Measurements from ENCODE around the gene PCYT2. TPM values are rescaled to one million over a fixed set of nuclear protein-coding genes. Genes with fewer than 3 reads are reported as not detected.
A peak's percentile ranks its signal among the peaks of the same experiment; 100 is the strongest.

Gene PCYT2
- total RNA-seq, 1 donor from 2014 or later, result 47.1 TPM

DNA sequence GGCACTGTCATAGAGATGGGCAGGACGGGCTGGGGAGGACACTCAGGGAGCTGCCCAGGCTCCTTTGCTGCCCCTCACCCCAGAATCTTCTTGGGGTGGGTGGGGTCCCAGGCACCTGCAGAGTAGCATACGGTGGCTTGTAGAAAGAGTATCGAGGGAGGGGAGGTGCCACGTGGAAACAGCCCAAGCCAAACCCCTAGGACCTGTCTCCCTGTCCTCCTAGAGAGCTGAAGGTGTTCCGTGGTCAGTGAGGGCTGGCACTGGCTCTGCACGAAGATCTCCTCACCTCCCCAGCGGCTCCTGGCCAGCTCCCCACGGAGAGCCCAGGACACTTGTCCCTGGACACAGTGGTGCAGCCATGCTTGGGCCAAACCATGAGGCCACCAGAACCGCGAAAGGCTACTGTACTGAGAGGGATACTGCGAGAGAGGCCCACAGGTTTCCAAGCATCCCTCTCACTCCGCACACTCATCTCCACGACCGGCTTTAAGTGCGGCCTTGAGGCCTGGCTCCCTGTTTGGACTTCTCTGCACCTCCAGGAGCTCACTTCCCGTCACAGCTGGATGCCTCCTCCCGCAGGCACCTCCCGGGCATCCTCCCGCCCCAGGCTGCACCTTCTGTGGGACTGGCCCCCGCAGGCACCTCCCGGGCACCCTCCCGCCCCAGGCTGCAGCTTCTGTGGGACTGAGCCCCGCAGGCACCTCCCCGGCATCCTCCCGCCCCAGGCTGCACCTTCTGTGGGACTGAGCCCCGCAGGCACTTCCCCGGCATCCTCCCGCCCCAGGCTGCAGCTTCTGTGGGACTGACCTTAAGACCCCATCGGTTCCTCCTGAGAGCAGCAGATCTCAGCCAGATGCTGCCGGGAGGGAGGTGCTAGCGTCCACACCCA is 18.3 kb upstream of the PCYT2 start:
- intact Hi-C loops (cut with DNase I), result loop anchor here (5.0 kb wide), 1 partner anchor 57 kb away; the partner anchor contains the start of gene ARHGDIA
- DNase-seq (ENCODE audit: low spot score), result no peak

- DNase-seq (ENCODE audit: low spot score), result no peak
- intact Hi-C loops (cut with DNase I), result loop anchor here (5.0 kb wide), 1 partner anchor 56 kb away; the partner anchor contains the start of gene ARHGDIA
Measured at GRCh38 chr17:81928544-81929252, 17.5 kb upstream of the PCYT2 start.

- DNase-seq (ENCODE audit: low spot score), result peak; percentile 94
- intact Hi-C loops (cut with DNase I), result loop anchor here (5.0 kb wide), 1 partner anchor 56 kb away; the partner anchor contains the start of gene ARHGDIA
Measured at GRCh38 chr17:81927653-81928543, 16.7 kb upstream of the PCYT2 start, which contains the start of gene MAFG. Gene MAFG (minus strand): TSS chr17:81927735. CDS start chr17:81923185, 4,550 bp downstream.

DNA sequence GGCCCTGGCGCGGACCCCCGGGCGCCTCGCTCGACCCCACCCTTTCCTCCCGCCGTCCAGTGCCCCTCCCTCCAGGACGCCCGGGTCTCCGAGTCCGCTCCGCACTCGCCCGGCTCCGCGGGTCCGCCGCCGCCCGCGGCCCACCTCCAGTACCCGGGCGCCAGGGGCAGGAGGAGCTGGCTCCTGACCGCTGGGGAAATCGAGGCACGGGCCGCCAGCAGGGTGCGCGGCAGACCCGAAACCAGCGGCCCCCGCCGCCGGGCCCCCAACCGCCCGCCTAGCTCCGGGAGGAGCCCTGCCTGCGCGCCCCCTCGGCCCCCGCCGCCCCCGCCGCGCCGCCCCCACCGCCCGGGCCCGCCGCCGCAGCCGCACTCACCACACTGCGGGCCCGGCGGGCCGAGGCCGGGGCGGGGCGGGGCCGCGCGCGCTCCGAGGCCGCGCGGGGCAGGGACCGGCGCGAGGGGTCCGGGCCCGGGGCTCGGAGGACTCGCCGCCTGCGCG is 16.0 kb upstream of the PCYT2 start:
- DNase-seq (ENCODE audit: low spot score), result no peak
- intact Hi-C loops (cut with DNase I), result loop anchor here (5.0 kb wide), 1 partner anchor 55 kb away; the partner anchor contains the start of gene ARHGDIA

DNA sequence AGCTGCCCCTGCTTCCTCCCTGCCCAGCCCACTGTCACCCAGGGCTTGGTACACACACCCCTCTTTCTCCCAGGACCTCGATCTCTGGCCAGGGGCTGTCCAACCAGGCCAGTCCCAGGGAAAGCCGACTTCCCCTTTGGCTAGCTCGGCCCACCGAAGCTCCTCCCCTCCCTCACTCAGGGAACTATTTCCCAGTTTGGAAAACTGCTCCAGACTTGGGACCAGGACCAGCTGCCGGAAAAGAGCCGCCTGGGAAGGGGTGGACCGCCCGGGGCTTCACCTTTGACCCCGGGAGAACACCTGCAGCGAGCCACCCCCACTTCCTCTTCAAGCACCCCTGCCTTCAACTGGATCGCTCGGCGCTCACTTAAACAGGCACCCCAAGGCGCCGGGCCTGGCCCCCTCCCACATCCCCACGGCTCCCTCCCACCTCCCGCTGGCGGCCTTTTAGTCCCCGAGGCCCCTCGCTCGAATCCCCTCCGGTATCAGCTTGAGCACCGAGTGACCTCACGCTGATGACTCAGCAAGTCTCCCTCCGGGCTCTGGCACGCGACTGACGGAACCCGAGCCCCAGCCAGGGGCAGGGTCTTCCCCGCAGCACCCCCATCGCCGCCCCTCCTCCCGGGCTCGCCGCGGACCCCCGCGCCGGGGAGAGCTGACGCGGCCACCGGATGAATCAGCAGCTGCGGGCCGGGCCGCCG is 15.4 kb upstream of the PCYT2 start:
- intact Hi-C loops (cut with DNase I), result loop anchor here (5.0 kb wide), 1 partner anchor 54 kb away; the partner anchor contains the start of gene ARHGDIA
- peak; percentile 87 for DNase-seq (ENCODE audit: low spot score)

DNA sequence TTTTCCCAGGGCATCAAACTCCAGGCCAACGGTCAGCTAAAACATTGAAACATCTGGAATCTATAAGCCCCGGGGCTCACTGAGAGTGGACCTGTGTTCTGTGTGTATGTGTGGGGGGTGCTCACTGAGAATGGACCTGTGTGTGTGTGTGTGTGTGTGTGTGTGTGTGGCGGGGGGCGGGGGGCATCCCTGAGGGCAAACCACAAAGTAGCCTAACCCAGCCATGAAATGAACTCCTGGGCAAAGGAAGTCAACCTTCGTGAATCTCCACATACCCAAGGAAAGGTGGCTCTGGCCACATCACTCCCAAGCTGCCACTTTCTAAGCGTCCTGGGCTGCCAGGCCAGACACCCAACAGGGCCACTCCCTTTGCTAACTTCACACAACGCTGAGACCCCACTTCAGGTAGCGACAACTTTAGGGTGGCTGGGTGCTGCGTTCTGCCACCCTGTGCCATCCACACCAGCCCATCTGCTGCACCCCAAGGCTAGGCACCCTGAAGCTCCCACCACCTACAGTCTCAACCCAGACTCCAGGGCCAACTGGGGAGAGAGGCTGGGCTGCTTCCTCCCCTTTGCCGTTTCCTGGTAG is 14.8 kb upstream of the PCYT2 start:
- intact Hi-C loops (cut with DNase I), result loop anchor here (5.0 kb wide), 1 partner anchor 54 kb away; the partner anchor contains the start of gene ARHGDIA
- no peak for DNase-seq (ENCODE audit: low spot score)

GRCh38 chr17:81924557-81925532 is 13.6 kb upstream of the PCYT2 start:
- DNase-seq (ENCODE audit: low spot score), result no peak
- intact Hi-C loops (cut with DNase I), result loop anchor here (5.0 kb wide), 1 partner anchor 53 kb away; the partner anchor contains the start of gene ARHGDIA

- intact Hi-C loops (cut with DNase I), result no loop called here
- peak; percentile 95 for DNase-seq (ENCODE audit: low spot score)
Measured at GRCh38 chr17:81923302-81924260, 12.4 kb upstream of the PCYT2 start.

DNA sequence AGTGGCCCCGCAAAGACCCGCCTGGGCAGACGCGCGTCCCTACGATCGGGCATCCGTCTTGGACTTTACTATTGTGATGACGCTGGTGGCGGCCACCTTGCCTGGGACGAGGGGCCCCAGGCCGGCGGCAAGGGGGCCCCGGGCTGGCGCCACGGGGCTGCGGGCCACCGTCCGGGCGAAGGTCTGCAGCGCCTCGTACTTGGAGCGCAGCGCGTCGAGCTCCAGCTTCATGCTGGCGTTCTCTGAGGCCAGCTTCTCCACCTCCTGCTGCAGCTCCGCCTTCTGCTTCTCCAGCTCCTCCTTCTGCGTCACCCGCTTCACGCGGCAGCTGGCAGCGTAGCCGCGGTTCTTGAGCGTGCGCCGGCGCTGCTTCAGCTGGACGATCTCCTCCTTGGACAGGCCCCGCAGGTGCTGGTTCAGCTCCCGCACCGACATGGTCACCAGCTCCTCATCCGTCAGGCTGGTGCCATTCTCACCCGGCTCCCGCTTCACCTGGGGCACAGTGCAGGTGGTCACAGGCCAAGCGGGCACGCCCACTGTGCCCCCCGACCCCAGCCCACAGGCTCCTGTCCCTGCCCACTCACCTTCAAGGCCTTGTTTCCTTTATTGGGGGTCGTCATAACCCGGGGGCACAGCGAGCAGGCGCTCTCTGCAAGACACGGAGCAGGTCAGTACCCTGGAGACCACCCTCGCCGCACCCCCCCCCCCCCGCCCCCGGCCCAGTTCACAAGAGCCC is 11.5 kb upstream of the PCYT2 start:
- no peak for DNase-seq (ENCODE audit: low spot score)
- intact Hi-C loops (cut with DNase I), result no loop called here

- intact Hi-C loops (cut with DNase I), result no loop called here
- DNase-seq (ENCODE audit: low spot score), result no peak
Measured at GRCh38 chr17:81921996-81922565, 10.9 kb upstream of the PCYT2 start.

DNA sequence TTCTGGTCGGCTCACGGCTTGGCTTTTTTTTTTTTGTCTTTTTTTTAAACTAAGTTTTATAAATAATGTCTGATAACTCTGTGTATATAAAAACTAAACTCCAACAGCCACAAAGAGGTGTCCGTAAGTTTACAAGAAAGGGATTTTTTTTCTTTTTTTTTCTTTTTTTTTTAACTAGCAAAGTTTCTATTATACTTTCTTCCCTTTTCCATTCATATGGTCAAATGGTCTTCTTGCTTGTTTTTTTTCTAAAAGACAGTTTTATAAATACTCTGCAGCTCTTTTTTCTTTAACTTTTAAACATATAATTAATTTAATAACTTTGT is 10.3 kb upstream of the PCYT2 start:
- intact Hi-C loops (cut with DNase I), result no loop called here
- DNase-seq (ENCODE audit: low spot score), result no peak

- intact Hi-C loops (cut with DNase I), result no loop called here
Measured at GRCh38 chr17:81920612-81921536, 9.7 kb upstream of the PCYT2 start.

DNA sequence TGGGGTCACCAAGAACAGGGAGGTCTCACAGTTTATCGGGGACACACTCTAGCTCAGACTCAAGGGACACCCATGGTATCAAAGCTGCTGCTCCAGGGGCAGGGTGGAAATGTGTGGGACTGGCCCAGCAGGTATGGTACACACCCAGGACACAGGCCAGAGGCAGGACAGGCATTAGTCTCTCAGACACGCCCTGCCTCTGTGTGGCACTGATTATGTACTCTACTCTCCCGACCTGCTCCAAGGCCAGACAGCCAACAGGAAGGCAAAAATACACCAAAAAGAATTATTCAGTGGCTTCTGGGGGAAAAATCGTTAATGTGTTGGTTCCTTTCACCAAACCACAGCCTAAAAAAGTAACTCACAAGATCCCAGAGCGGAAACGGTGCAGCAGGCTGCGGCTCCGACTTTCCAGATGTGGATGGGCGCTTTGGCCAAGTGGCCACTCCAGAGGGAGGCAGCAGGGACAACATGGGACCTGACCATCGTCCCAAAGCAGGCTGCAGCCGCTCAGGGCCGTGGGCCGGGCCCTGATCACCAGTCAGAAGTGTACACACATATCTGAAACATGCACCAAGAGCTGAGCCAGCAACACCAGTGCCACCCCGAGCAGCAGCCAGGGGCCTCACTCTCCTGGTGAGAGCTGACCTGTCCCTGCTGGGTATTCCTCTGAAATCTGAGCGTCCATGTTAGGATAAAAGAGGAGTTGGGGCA is 7.8 kb upstream of the PCYT2 start:
- intact Hi-C loops (cut with DNase I), result no loop called here
- DNase-seq (ENCODE audit: low spot score), result no peak

More at GRCh38 chr17:81920612-81921536, 9.7 kb upstream of the PCYT2 start:
- no peak for DNase-seq (ENCODE audit: low spot score)
